Omental fat pad (tissue), 4 donors: Measurements from ENCODE around the gene HSPH1. TPM values are rescaled to one million over a fixed set of nuclear protein-coding genes. Genes with fewer than 3 reads are reported as not detected.

Experiments used
- ATAC-seq: fragments of 150-250 bp; one replicate; pipeline ENCODE4 v1.9.1; 2016; ENCODE audit warnings: mild to moderate bottlenecking, moderate library complexity; ENCODE audit not compliant: low FRiP score
- DNase-seq: peaks from one replicate; pipeline ENCODE4 v3.0.0-alpha.2; 2019; ENCODE audit warnings: low spot score
- total RNA-seq, 4 donors: library from RNA; depleted of rRNA; stranded (reverse); fragments of >200 nt; gene quantifications; one replicate each; pipeline ENCODE4 v1.1.0, GENCODE V29; 2016
- TF ChIP-seq, protein P1 (sequence below), 3 donors: fragments of 450-650 bp; IDR thresholded peaks; one replicate each; pipeline ENCODE4 v1.5.1; 2016 to 2017; ENCODE audit warnings: antibody characterized with exemption in 3 of 3, mild to moderate bottlenecking in 3 of 3, moderate library complexity in 2 of 3

Gene HSPH1
- total RNA-seq, 4 donors from 2014 or later, result 36.2 to 340 (median 66.4) TPM

DNA sequence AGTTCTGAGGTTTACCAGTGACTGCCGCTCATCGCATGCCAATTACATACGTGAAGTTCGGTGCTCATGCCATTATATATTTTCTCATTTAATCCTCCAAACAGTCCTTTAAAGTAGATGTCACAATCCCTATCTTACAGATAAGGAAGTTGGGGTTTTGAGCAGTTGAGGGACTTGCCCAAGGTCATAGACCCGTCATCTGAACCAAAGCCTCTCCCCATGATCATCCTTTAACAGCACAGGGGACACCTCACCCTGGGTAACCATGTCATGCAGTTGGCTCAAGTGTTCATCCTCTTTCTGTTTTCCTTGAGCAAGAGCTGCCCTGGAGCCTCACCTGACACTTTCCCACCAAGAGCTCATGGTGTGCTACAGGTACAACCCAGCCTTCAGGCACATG, 69.1 kb downstream of the HSPH1 start:
- ATAC-seq (no peak), DNase-seq (no peak)

DNA sequence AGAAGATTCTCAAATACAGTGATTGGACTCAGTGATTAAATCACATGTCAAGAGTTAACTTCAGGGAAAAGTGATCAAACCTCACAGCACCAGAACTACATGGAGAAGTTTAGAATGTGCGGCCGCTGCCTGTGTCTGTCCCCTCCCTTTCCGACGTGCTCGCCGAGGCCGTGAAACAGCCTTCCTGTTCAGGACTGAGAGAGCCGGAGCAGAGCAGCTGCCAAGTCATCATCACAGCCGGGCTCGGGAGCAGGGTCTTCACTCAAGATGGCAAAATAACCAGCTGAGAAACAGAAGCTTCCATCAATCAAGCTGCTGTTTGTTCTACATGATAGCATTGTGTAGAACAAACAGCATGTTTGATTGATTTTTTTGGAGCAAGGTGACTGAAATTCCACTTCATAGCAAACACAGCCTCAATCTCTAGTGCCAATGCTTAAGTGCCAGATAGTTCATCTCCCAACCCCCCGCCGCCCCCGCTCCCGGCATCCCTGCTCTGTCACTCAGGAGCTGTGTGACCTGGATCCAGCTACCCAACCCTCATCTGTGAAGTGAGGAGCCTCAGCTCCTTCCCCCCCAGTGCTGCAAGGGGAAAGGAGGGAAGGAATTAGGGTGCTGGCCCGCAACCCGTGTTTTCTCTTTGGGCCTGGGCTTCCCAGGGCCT, 70.6 kb downstream of the HSPH1 start:
- ATAC-seq (no peak), DNase-seq (no peak)
- TF ChIP-seq, protein P1, sequence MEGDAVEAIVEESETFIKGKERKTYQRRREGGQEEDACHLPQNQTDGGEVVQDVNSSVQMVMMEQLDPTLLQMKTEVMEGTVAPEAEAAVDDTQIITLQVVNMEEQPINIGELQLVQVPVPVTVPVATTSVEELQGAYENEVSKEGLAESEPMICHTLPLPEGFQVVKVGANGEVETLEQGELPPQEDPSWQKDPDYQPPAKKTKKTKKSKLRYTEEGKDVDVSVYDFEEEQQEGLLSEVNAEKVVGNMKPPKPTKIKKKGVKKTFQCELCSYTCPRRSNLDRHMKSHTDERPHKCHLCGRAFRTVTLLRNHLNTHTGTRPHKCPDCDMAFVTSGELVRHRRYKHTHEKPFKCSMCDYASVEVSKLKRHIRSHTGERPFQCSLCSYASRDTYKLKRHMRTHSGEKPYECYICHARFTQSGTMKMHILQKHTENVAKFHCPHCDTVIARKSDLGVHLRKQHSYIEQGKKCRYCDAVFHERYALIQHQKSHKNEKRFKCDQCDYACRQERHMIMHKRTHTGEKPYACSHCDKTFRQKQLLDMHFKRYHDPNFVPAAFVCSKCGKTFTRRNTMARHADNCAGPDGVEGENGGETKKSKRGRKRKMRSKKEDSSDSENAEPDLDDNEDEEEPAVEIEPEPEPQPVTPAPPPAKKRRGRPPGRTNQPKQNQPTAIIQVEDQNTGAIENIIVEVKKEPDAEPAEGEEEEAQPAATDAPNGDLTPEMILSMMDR (IDR thresholded peaks at IDR 0.05), result no peak

More for the DNA sequence above, 69.1 kb downstream of the HSPH1 start:
- TF ChIP-seq, protein P1 (IDR thresholded peaks at IDR 0.05), result no peak

DNA sequence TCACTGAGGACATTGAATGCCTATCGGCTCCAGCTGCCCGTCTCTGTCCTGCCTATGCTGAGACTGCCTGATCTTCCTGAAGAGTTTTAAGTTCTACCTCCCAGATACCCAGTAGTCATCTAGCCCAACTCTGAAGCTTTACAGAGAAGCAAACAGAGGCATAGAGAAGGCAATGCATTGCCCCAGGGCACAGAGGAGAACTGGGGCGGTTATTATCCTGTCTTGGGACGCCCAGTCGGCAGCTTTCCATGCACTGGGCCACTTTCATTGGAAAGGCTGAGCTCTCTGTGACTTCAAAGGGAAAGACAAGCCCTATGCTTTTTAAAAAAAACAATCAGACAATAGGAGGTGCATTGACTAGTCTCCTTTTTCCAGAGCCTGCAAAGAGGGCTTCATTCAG, 71.6 kb downstream of the HSPH1 start:
- no peak for ATAC-seq
- no peak for DNase-seq
- TF ChIP-seq, protein P1 (IDR thresholded peaks at IDR 0.05), result no peak

DNA sequence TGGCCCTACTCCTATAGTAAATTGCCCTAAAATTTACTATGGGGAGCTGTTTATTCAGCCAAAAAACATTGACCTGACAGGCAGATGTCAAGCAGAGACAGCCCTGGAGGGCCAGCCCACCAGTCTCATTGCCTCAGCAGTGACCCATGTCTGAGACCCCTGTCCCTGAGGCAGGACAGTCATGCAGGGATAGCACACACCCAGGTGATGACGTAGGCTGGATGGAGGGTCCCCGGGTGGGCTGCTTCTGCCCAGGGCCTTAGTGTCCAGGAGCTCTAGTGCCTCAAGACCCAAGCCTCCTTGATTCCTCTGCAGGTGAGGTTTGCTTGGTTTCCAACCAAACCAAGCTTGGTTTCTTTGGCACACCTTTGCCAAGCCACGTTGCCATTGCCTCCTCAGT, 72.1 kb downstream of the HSPH1 start:
- DNase-seq (no peak), ATAC-seq (no peak)
- TF ChIP-seq, protein P1 (IDR thresholded peaks at IDR 0.05), result no peak

DNA sequence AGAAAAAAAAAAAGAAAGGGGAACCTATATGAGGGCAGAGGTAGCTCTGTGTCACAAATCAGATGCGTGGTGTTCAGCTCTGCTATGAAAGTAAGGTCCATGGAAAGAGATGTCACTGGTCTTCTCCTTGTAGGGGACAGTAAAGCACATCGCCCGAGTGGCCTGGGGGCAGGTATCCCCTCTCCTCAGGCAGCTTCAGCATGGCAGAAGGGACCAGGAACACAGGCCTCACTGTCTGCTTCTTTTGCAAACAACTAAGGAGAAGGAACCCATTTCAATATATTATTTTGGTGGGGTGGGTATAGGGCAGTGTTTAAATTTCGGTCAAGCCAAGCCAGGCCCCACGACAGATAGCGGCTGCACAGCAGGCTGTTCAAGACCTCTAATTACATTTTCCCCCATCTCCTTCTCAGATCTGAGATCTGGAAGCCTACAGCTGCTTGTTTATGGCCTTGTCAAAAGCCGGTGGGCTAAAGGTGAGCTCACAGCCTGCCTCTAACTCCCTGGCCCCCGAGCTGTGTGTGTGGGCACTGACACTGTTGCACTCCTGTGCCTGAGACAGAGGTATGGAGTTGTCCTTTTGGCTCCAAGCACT, 72.8 kb downstream of the HSPH1 start:
- TF ChIP-seq, protein P1 (IDR thresholded peaks at IDR 0.05), result no peak
- ATAC-seq, result no peak
- DNase-seq, result no peak

Other genes starting within 250 kb of the HSPH1 start
- gene TEX26, start 229.2 kb downstream of the HSPH1 start, total RNA-seq, result 1 to 10 TPM in 1 of 4 donors, under 1 TPM in 2, not detected in 1; 0.36 to 1.5 (median 0.88) TPM
- 10 to 100 TPM in 1 of 4 donors, 1 to 10 TPM in 3; 5.4 to 16.4 (median 6.6) TPM for gene B3GLCT, start 38.1 kb upstream of the HSPH1 start, total RNA-seq